Measurements from ENCODE around the gene CIBAR2.

- TF ChIP-seq POLR2A (IDR thresholded peaks at IDR 0.05) = no peak
- TF ChIP-seq CTCF (IDR thresholded peaks at IDR 0.05) = no peak
- TF ChIP-seq EP300 (IDR thresholded peaks at IDR 0.05; ENCODE audit: low read depth) = no peak
Measured at GRCh38 chr16:85146922-85147651, 34.8 kb upstream of the CIBAR2 start.
